Heart left ventricle (tissue), 13 donors: ENCODE data around the gene TSPAN14.

Source experiments
- CTCF ChIP-seq, 12 donors: fragments of 200-600 bp; sonication (generic) in 4 of 12; IDR thresholded peaks; one replicate each; pipeline versions ENCODE4 v1.5.0 to v1.8.0; 2018 to 2022; ENCODE audit warnings: antibody characterized with exemption in 12 of 12, mild to moderate bottlenecking in 5 of 12
- POLR2A ChIP-seq, 2 donors: fragments of 450-650 bp; IDR thresholded peaks; one replicate each; pipeline ENCODE4 v1.6.1; 2017; ENCODE audit warnings: antibody characterized with exemption in 2 of 2, mild to moderate bottlenecking in 2 of 2, moderate library complexity in 2 of 2
- donor health status: ischemic (EF 13 %, LVEDD 7.1; RV severe dilation, severe dysfunction).
- donor health status: DM: no; HTN: yes; CAD: no.
- donor health status: DM: no; HTN: no; CAD: no.
- donor health status: ischemic (EF 25% LVEDD 6.9; RV normal size, moderate dysfunction).
- donor health status: ischemic (EF 25% LVEDD 5.7; RV mildly dilated, moderate dysfunction).
- donor health status: ischemic (EF 35%, LVEDD 5.7; RV mildly dilated, moderate dysfunction).
- donor health status: nonischemic (EF 11% LVEDD 7.7; RV severe dilation, severe dysfunction).
- donor health status: DM: yes; HTN: yes; CAD: no.
- donor health status: PGD.
- donor health status: ischemic (EF 29% LVEDD 5.4; RV normal size, mild dysfunction).
- donor health status: nonischemic (EF 23%, LVEDD 6.1; RV moderate dilation, normal function).

GRCh38 chr10:80538481-80539185 lies 84.5 kb downstream of the TSPAN14 start:
- TF ChIP-seq CTCF (IDR thresholded peaks at IDR 0.05): no peak
- no peak for TF ChIP-seq POLR2A (IDR thresholded peaks at IDR 0.05)
